ENCODE data around the gene BTBD2. TPM values are rescaled to one million over a fixed set of nuclear protein-coding genes. Genes with fewer than 3 reads are reported as not detected.

The BTBD2 gene
- polyA plus RNA-seq, 3 donors = 2.8 to 36.0 (median 3.3) TPM

- intact Hi-C loops (cut with micrococcal nuclease) = loop anchor here in 1 of 2 donors (2.0 to 10.0 kb wide), 3 partner anchors 19 to 155 kb away; no protein-coding TSS in a partner anchor
- Histone ChIP-seq H3K4me2 (replicated peaks; ENCODE audit: extremely low read depth, low read length, poor library complexity, severe bottlenecking) (peak overlapping the region; percentile 88), H3K27me3 (ENCODE audit: control insufficient read depth in 2 of 2, insufficient read depth in 2 of 2, low read length in 2 of 2) (no peaks in the 10 kb centered on the region), H3K36me3 (replicated peaks in 1 of 2; ENCODE audit: control insufficient read depth in 1 of 2, insufficient read depth in 2 of 2, low read length in 2 of 2) (peaks cover 35 to 40% of the 10 kb centered on the region in 2 donors), H3K27ac (ENCODE audit: low read depth in 1 of 2, low read length in 2 of 2) (peak overlapping the region; percentile 82 to 95), H3K4me3 (replicated peaks in 1 of 3; ENCODE audit: low read depth in 2 of 3, low read length in 3 of 3) (peak overlapping the region; percentile 90 to 100 (median 97)), H3K4me1 (ENCODE audit: control insufficient read depth in 1 of 2, insufficient read depth in 2 of 2, low read length in 2 of 2) (peaks cover 32 to 43% of the 10 kb centered on the region in 2 donors), H3K9ac (ENCODE audit: insufficient read depth, low read length, poor library complexity, severe bottlenecking) (peak overlapping the region; percentile 83), H2AFZ (ENCODE audit: insufficient read depth, low read depth, low read length, poor library complexity, severe bottlenecking) (no peak overlapping the region), H3K79me2 (ENCODE audit: insufficient read depth, low read length) (peaks cover 61% of the 10 kb centered on the region), H4K20me1 (ENCODE audit: insufficient read depth, low read length) (peaks cover 60% of the 10 kb centered on the region), H3K9me3 (replicated peaks in 1 of 2; ENCODE audit: control insufficient read depth in 1 of 2, insufficient read depth in 1 of 2, low read length in 2 of 2) (no peaks in the 10 kb centered on the region)
- Mint-ChIP-seq H3K4me3 (peak overlapping the region; percentile 84 to 92), H3K27me3 (ENCODE audit: low read depth in 3 of 3) (peaks cover 0 to 2% (median 0%) of the 10 kb centered on the region in 3 donors), H3K27ac (peak overlapping the region; percentile 88 to 95 (median 94)), H3K9me3 (no peaks in the 10 kb centered on the region), H3K4me1 (peaks cover 31% of the 10 kb centered on the region), H3K36me3 (peaks cover 9 to 23% of the 10 kb centered on the region in 2 donors)
- under 1% methylated on average over 9 of the region's 16 CpGs for WGBS (ENCODE audit: insufficient coverage)
- TF ChIP-seq CTCF (IDR thresholded peaks at IDR 0.05) = no peak
- DNase-seq = peak; percentile 88 to 93 (median 90)
Observed at GRCh38 chr19:2049741-2050348, 34.3 kb upstream of the BTBD2 start.

- peaks cover 42 to 46% of the 10 kb centered on the region in 2 donors for H3K36me3 ChIP-seq (replicated peaks in 1 of 2; ENCODE audit: control insufficient read depth in 1 of 2, insufficient read depth in 2 of 2, low read length in 2 of 2)
- peaks cover 11 to 26% of the 10 kb centered on the region in 2 donors for H3K36me3 Mint-ChIP-seq
- peaks cover 66% of the 10 kb centered on the region for H4K20me1 ChIP-seq (ENCODE audit: insufficient read depth, low read length)
- no peak for DNase-seq
- H2AFZ ChIP-seq (ENCODE audit: insufficient read depth, low read depth, low read length, poor library complexity, severe bottlenecking) = no peak overlapping the region
- peaks cover 32 to 44% of the 10 kb centered on the region in 2 donors for H3K4me1 ChIP-seq (ENCODE audit: control insufficient read depth in 1 of 2, insufficient read depth in 2 of 2, low read length in 2 of 2)
- peak overlapping the region; percentile 88 to 95 (median 94) for H3K27ac Mint-ChIP-seq
- peak overlapping the region; percentile 82 to 95 for H3K27ac ChIP-seq (ENCODE audit: low read depth in 1 of 2, low read length in 2 of 2)
- no peaks in the 10 kb centered on the region for H3K9me3 Mint-ChIP-seq
- no peaks in the 10 kb centered on the region for H3K27me3 ChIP-seq (ENCODE audit: control insufficient read depth in 2 of 2, insufficient read depth in 2 of 2, low read length in 2 of 2)
- H3K79me2 ChIP-seq (ENCODE audit: insufficient read depth, low read length) = peaks cover 68% of the 10 kb centered on the region
- intact Hi-C loops (cut with micrococcal nuclease) = loop anchor here in 1 of 2 donors (10.0 kb wide), 1 partner anchor 154 kb away; no protein-coding TSS in a partner anchor
- peak overlapping the region; percentile 90 to 100 (median 97) for H3K4me3 ChIP-seq (replicated peaks in 1 of 3; ENCODE audit: low read depth in 2 of 3, low read length in 3 of 3)
- TF ChIP-seq CTCF (IDR thresholded peaks at IDR 0.05) = no peak
- H3K4me3 Mint-ChIP-seq = peak overlapping the region; percentile 84 to 92
- WGBS (ENCODE audit: insufficient coverage) = 88% methylated on average over 19 of the region's 27 CpGs
- peaks cover 33% of the 10 kb centered on the region for H3K4me1 Mint-ChIP-seq
- H3K4me2 ChIP-seq (replicated peaks; ENCODE audit: extremely low read depth, low read length, poor library complexity, severe bottlenecking) = peak overlapping the region; percentile 88
- peaks cover 0 to 2% (median 0%) of the 10 kb centered on the region in 3 donors for H3K27me3 Mint-ChIP-seq (ENCODE audit: low read depth in 3 of 3)
- H3K9ac ChIP-seq (ENCODE audit: insufficient read depth, low read length, poor library complexity, severe bottlenecking) = peak overlapping the region; percentile 83
- H3K9me3 ChIP-seq (replicated peaks in 1 of 2; ENCODE audit: control insufficient read depth in 1 of 2, insufficient read depth in 1 of 2, low read length in 2 of 2) = no peaks in the 10 kb centered on the region
Observed at GRCh38 chr19:2048959-2049740, 33.6 kb upstream of the BTBD2 start.
